Endodermal cell (in vitro differentiated cells): ENCODE results near the gene ARFIP1. TPM values are rescaled to one million over a fixed set of nuclear protein-coding genes. Genes with fewer than 3 reads are reported as not detected.

Experiments
- DNase-seq: peaks from one replicate; pipeline ENCODE4 v3.0.0-alpha.2; 2017
- H3K27ac ChIP-seq: 2 replicates; pipeline ENCODE4 v1.5.1; 2013; ENCODE audit warnings: mild to moderate bottlenecking, low read depth, low read length, moderate library complexity
- H3K27me3 ChIP-seq: 2 replicates; pipeline ENCODE4 v1.6.1; 2013; ENCODE audit warnings: mild to moderate bottlenecking, low read length, moderate library complexity; ENCODE audit not compliant: insufficient read depth, control insufficient read depth, poor library complexity, severe bottlenecking
- H3K36me3 ChIP-seq: 2 replicates; pipeline ENCODE4 v1.7.0; 2013; ENCODE audit warnings: mild to moderate bottlenecking, low read length, moderate library complexity; ENCODE audit not compliant: control insufficient read depth, insufficient read depth
- H3K4me1 ChIP-seq: one replicate; pipeline ENCODE4 v1.7.0; 2013; ENCODE audit warnings: low read length; ENCODE audit not compliant: control insufficient read depth, insufficient read depth
- H3K4me3 ChIP-seq: 2 replicates; pipeline ENCODE4 v1.5.1; 2013; ENCODE audit warnings: mild to moderate bottlenecking, low read length, moderate library complexity
- H3K9ac ChIP-seq: 2 replicates; pipeline ENCODE4 v1.6.1; 2013; ENCODE audit warnings: mild to moderate bottlenecking, low read length, moderate library complexity; ENCODE audit not compliant: poor library complexity, severe bottlenecking; ENCODE audit errors: extremely low read depth
- H3K9me3 ChIP-seq: 2 replicates; pipeline ENCODE4 v1.6.1; 2013; ENCODE audit warnings: mild to moderate bottlenecking, low read length, moderate library complexity; ENCODE audit not compliant: control insufficient read depth
- H3K27ac Mint-ChIP-seq: 2 replicates; pipeline ENCODE4 v1.8.0; 2020; ENCODE audit warnings: mixed read lengths
- H3K27me3 Mint-ChIP-seq: 2 replicates; pipeline ENCODE4 v1.8.0; 2021; ENCODE audit warnings: mild to moderate bottlenecking, mixed read lengths; ENCODE audit not compliant: insufficient read depth
- H3K36me3 Mint-ChIP-seq: 2 replicates; pipeline ENCODE4 v1.8.0; 2020; ENCODE audit warnings: low read depth, mixed read lengths
- H3K4me1 Mint-ChIP-seq: 2 replicates; pipeline ENCODE4 v1.8.0; 2020; ENCODE audit warnings: mixed read lengths
- H3K4me3 Mint-ChIP-seq: 2 replicates; pipeline ENCODE4 v1.8.0; 2020; ENCODE audit warnings: mild to moderate bottlenecking, moderate library complexity, mixed read lengths
- H3K9me3 Mint-ChIP-seq: 2 replicates; pipeline ENCODE4 v1.8.0; 2020; ENCODE audit warnings: mild to moderate bottlenecking, mixed read lengths
- CTCF ChIP-seq: fragments of 200-600 bp; sonication (generic); conservative IDR thresholded peaks from 2 replicates; pipeline ENCODE4 v1.5.0; 2021; ENCODE audit warnings: antibody characterized with exemption, mild to moderate bottlenecking
- WGBS, 2 experiments: methylation state at CpG; one replicate each; pipeline versions ENCODE4 v1.1.5 to v1.1.7; 2013; ENCODE audit warnings: missing lambda C conversion rate in 2 of 2, mixed read lengths in 1 of 2; ENCODE audit not compliant: insufficient coverage in 1 of 2, insufficient read length in 1 of 2; 5-methylcytosine and 5-hydroxymethylcytosine counted together
- total RNA-seq, 2 donors: library from RNA; stranded (reverse); fragmentation: NEBNext Ultra II Directional in 1 of 2; extraction: Animal tissue kit (Norgen Biotek cat#: 25700) in 1 of 2; gene quantifications; 2 replicates in 1 of 2; 3 replicates in 1 of 2; pipeline ENCODE4 v1.2.1, GENCODE V29; 2021

The ARFIP1 gene
- total RNA-seq, 2 donors from 2014 or later: 34.3 to 39.4 TPM

- no peaks in the 10 kb centered on the region for H3K27me3 ChIP-seq
- Mint-ChIP-seq H3K27me3 (peaks cover 4% of the 10 kb centered on the region), H3K36me3 (peaks cover 4% of the 10 kb centered on the region), H3K9me3 (peaks cover 4% of the 10 kb centered on the region), H3K4me3 (no peak overlapping the region), H3K27ac (no peak overlapping the region), H3K4me1 (peaks cover 38% of the 10 kb centered on the region)
- no peaks in the 10 kb centered on the region for H3K9me3 ChIP-seq
- H3K9ac ChIP-seq: no peak overlapping the region
- 99 to 100% methylated on average over 2 to 4 of the region's 4 CpGs for WGBS, 2 experiments
- H3K4me3 ChIP-seq: no peak overlapping the region
- H3K36me3 ChIP-seq: no peaks in the 10 kb centered on the region
- H3K27ac ChIP-seq: no peak overlapping the region
- peaks cover 9% of the 10 kb centered on the region for H3K4me1 ChIP-seq
- TF ChIP-seq CTCF: no peak
- no peak for DNase-seq
Observed at GRCh38 chr4:152928286-152928685, 148.5 kb downstream of the ARFIP1 start.

GRCh38 chr4:152929888-152930287 lies 150.1 kb downstream of the ARFIP1 start:
- Histone ChIP-seq H3K9ac (no peak overlapping the region), H3K27me3 (no peaks in the 10 kb centered on the region), H3K36me3 (no peaks in the 10 kb centered on the region), H3K9me3 (no peaks in the 10 kb centered on the region), H3K4me1 (peaks cover 9% of the 10 kb centered on the region), H3K27ac (no peak overlapping the region), H3K4me3 (no peak overlapping the region)
- Mint-ChIP-seq H3K36me3 (peaks cover 4% of the 10 kb centered on the region), H3K27ac (no peak overlapping the region), H3K27me3 (peaks cover 4% of the 10 kb centered on the region), H3K4me3 (no peak overlapping the region), H3K9me3 (no peaks in the 10 kb centered on the region), H3K4me1 (peaks cover 40% of the 10 kb centered on the region)
- TF ChIP-seq CTCF: no peak
- WGBS, 2 experiments: 11% methylated on average over 1 of the region's 1 CpG; no CpG with 5 or more reads in 1 of the 2 experiments
- DNase-seq: peak; percentile 64

GRCh38 chr4:152935143-152935542 lies 155.4 kb downstream of the ARFIP1 start:
- Histone ChIP-seq H3K27me3 (peaks cover 32% of the 10 kb centered on the region), H3K9me3 (no peaks in the 10 kb centered on the region), H3K9ac (peak overlapping the region; percentile 63), H3K36me3 (no peaks in the 10 kb centered on the region), H3K4me1 (peaks cover 3% of the 10 kb centered on the region), H3K4me3 (peak overlapping the region; percentile 77), H3K27ac (no peak overlapping the region)
- peak; percentile 57 for TF ChIP-seq CTCF
- no peaks in the 10 kb centered on the region for H3K36me3 Mint-ChIP-seq
- H3K4me3 Mint-ChIP-seq: peak overlapping the region; percentile 72
- H3K27ac Mint-ChIP-seq: peak overlapping the region; percentile 96
- peaks cover 28% of the 10 kb centered on the region for H3K4me1 Mint-ChIP-seq
- no peaks in the 10 kb centered on the region for H3K9me3 Mint-ChIP-seq
- DNase-seq: peak; percentile 87
- peaks cover 32% of the 10 kb centered on the region for H3K27me3 Mint-ChIP-seq
- 0 to 7% methylated on average over 12 to 16 of the region's 16 CpGs for WGBS, 2 experiments
